Astrocyte (in vitro differentiated cells and primary cell): ENCODE results near the gene MDP1.

Experiments
- CTCF ChIP-seq: IDR thresholded peaks from 2 replicates; pipeline ENCODE4 v1.5.1; 2011; ENCODE audit warnings: low read depth, mild to moderate bottlenecking, inconsistent platforms, low read length, moderate library complexity; ENCODE audit not compliant: insufficient read depth
- EZH2 ChIP-seq: IDR thresholded peaks from 2 replicates; pipeline ENCODE4 v1.6.1; 2012; ENCODE audit warnings: mild to moderate bottlenecking, low read length, inconsistent platforms; ENCODE audit not compliant: insufficient read depth

DNA sequence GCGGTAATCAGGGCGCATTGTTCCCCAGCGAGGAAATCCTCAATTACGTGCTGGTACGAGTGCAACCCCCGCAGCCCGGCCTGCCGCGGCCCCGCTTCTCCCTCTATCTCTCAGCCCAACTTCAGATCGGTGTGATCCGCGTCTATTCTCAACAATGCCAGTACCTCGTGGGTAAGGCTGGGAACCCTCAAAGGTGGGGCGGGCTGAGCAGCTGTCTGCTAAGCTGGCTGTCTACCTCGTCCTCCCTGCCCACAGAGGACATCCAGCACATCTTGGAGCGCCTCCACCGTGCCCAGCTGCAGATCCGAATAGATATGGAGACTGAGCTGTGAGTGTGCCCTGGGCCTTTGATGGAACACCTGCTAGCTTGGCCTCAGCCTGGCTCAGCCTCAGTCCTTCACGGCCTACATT, 43.0 kb downstream of the MDP1 start:
- TF ChIP-seq EZH2 (no peak), CTCF (no peak)
